NCI-H1105 (cell line): ENCODE data around the gene BABAM2.
"Not testable (repeated sequence)": the region's sequence is repeated elsewhere in the genome, so short reads cannot be mapped to it uniquely, and the experiment has no call there.

Source experiments
- DNase-seq: peaks from one replicate; lab custom pipeline; 2025; lab: John Stamatoyannopoulos, UW

BABAM2 gene

GRCh38 chr2:27946530-27947060 lies 56.1 kb downstream of the BABAM2 start:
- DNase-seq = no peak

- DNase-seq = no peak
These were observed 61.5 kb downstream of the BABAM2 start for GRCh38 chr2:27952070-27952469.

GRCh38 chr2:27953077-27953476 lies 62.5 kb downstream of the BABAM2 start:
- DNase-seq = no peak

- DNase-seq = no peak
These were observed 63.7 kb downstream of the BABAM2 start for GRCh38 chr2:27954221-27954673.

GRCh38 chr2:27954771-27955383 lies 64.3 kb downstream of the BABAM2 start:
- DNase-seq = no peak

- no peak for DNase-seq
These were observed 65.0 kb downstream of the BABAM2 start for GRCh38 chr2:27955384-27956161.

- DNase-seq = no peak
These were observed 66.4 kb downstream of the BABAM2 start for GRCh38 chr2:27956888-27957287.

- no peak for DNase-seq
These were observed 68.3 kb downstream of the BABAM2 start for GRCh38 chr2:27958711-27959378.

- no peak for DNase-seq
These were observed 69.0 kb downstream of the BABAM2 start for GRCh38 chr2:27959496-27959895.

- DNase-seq = no peak
These were observed 69.8 kb downstream of the BABAM2 start for GRCh38 chr2:27960237-27960912.

- DNase-seq = no peak
These were observed 71.5 kb downstream of the BABAM2 start for GRCh38 chr2:27962006-27962405.

GRCh38 chr2:27963472-27963871 lies 72.9 kb downstream of the BABAM2 start:
- DNase-seq = no peak

- DNase-seq = no peak
These were observed 73.5 kb downstream of the BABAM2 start for GRCh38 chr2:27964067-27964466.

- DNase-seq = no peak
These were observed 75.3 kb downstream of the BABAM2 start for GRCh38 chr2:27965841-27966240.

- DNase-seq = no peak
These were observed 75.9 kb downstream of the BABAM2 start for GRCh38 chr2:27966466-27966865.

- no peak for DNase-seq
These were observed 76.5 kb downstream of the BABAM2 start for GRCh38 chr2:27967076-27967475.

GRCh38 chr2:27968045-27968444 lies 77.5 kb downstream of the BABAM2 start:
- DNase-seq = not testable (repeated sequence)

- DNase-seq = not testable (repeated sequence)
These were observed 78.4 kb downstream of the BABAM2 start for GRCh38 chr2:27968957-27969356.

- no peak for DNase-seq
These were observed 81.8 kb downstream of the BABAM2 start for GRCh38 chr2:27972311-27972710.

GRCh38 chr2:27973592-27973991 lies 83.1 kb downstream of the BABAM2 start:
- no peak for DNase-seq

- DNase-seq = no peak
These were observed 85.8 kb downstream of the BABAM2 start for GRCh38 chr2:27976308-27976707.

- no peak for DNase-seq
These were observed 87.3 kb downstream of the BABAM2 start for GRCh38 chr2:27977731-27978312.
